Epithelial cell of prostate (primary cell): ENCODE data around the gene YKT6.

Experiments used
- DNase-seq: peaks from one replicate; pipeline ENCODE4 v3.0.0-alpha.2; 2011; ENCODE audit warnings: low read depth, low spot score
- H3K27ac ChIP-seq: fragments of 450-650 bp; 2 replicates; pipeline ENCODE4 v1.5.1; 2017; ENCODE audit warnings: mild to moderate bottlenecking

Gene YKT6

GRCh38 chr7:44216521-44217222 lies 15.9 kb downstream of the YKT6 start:
- DNase-seq: no peak
- H3K27ac ChIP-seq: no peak overlapping the region

GRCh38 chr7:44217223-44217714 lies 16.5 kb downstream of the YKT6 start:
- no peak for DNase-seq
- H3K27ac ChIP-seq: no peak overlapping the region

DNA sequence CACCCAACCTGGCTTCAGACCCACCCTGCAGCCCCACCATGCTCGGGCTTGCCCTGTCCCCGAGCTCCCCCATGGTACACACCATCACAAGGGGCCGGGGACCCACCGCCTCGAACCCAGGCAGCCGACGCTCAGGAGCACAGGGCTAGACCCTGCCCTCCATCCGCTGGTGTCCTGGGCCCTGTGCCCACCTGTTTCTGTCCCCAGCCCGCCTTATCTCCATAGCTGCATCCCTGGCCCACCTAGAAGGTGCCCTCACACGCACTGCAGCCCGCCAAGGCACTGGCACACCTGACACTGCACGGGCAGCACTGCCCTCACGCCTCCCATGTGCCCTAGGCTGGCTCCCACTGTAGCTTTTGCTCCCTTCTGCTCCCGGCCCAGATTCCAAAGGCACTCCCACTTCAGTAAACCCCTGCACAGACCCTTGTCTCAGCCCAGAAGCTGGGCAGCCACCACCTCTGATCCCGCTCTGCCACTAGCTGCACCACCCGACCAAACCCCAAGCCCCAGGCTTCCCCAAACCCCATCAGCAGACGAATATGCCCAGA lies 17.1 kb downstream of the YKT6 start:
- no peak overlapping the region for H3K27ac ChIP-seq
- DNase-seq: no peak

DNA sequence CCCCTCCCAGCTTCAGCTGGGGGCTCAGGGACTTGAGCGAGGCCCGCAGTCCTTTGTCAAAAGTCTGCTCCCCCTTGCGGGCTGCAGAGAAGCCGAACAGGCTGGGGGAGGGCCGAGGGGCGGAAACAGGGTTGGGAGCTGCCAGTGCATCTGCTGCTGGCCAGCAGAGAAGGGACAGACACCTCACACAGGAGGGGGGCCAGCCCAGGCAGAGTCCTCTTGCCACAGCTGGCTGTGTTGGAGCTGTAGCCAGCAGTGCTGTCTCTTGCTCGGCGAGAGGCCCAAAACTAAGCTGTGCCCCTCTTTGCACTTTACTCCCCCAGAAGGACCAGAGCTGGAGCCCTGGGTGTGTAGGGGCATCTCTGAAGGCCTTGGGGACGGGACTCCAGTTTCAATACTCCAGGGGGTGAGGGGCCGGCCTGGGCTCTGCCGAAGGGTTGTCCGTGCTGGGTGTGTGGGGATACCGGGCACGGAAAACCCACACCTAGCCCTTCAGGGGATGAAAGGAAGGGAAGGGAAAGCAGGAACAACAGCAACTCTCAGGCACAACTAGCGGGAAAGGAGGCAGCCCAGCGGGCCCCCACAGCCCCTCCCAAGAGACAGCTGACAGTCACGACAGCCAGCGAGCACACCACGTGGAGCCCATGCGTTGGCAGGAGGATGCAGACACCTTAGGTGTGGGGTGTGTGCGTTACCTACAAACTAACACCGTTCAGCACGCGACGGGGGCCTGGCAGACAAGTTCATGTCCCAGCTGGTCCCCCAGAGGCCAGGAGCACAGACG lies 17.8 kb downstream of the YKT6 start:
- DNase-seq: no peak
- no peak overlapping the region for H3K27ac ChIP-seq

DNA sequence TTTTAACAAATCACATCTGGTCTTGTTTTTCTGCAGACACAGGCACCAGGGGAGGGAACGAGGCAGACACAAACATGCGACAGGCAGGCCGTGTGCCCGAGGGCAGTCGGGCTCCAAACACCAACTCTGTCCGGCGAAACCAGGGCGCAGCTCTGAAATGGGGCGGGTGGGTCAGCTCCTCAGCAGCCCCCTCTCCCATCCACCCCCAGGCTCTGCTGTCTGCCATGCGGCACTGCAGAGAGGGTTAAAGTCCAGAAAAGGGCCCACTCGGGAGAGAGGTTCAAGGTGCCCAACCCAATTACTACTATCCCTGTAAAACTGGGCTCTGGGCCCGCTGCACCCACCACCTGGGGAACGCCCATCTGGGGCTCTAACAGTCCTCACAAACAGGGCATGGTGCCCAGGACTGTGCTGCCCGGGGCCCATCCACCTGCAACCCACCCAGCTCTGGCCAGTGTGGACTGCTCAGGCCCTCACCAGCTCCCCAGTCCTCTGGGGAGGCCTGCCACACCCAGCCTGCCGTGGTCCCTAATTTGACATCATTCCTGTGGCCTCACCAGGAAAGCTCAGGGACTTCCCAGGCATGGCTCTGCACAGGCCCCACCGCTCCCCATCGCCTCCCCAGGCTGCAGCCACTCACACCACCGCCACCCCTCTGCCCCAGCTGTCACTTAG lies 18.7 kb downstream of the YKT6 start:
- no peak for DNase-seq
- H3K27ac ChIP-seq: no peak overlapping the region

DNA sequence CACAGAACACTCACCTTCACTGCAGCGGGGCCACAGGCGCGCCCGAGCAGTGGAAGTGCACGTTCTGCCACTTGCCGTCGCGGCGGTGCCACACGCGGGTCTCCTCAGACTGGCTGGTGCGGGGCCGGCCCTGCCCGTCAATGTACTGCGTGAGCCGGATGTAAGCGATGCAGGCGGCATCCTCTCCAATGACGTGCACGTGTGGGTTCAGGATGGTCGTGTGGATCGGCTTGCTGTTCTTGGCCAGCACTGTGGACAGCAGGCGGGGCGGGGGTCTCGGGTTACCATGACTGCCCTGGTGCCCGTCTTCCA lies 19.2 kb downstream of the YKT6 start:
- no peak overlapping the region for H3K27ac ChIP-seq
- DNase-seq: no peak

GRCh38 chr7:44220358-44221112 lies 19.8 kb downstream of the YKT6 start:
- H3K27ac ChIP-seq: no peak overlapping the region
- no peak for DNase-seq

- DNase-seq: no peak
- H3K27ac ChIP-seq: no peak overlapping the region
These were observed 20.5 kb downstream of the YKT6 start for GRCh38 chr7:44221231-44221791.

DNA sequence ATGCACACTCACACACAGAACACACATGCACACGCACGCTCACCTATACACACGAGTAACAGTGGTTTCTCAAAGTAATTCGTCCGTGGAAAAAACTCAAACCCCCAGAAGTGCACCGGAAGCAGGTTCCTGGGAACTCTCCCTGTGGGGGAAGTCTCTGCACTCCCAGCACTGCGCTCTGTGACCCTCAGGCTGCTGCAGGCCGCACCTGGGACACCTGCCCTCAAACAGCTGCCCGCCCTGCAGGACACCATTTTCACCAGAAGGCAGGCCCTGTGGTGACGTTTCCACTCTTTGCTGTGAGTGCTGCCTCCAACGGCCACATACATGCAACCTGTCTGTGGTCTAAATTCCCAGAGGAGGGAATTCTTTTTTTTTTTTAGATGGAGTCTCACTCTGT lies 21.3 kb downstream of the YKT6 start:
- H3K27ac ChIP-seq: no peak overlapping the region
- no peak for DNase-seq

GRCh38 chr7:44222776-44223261 lies 22.0 kb downstream of the YKT6 start:
- H3K27ac ChIP-seq: no peak overlapping the region
- no peak for DNase-seq

GRCh38 chr7:44223362-44224079 lies 22.7 kb downstream of the YKT6 start:
- no peak overlapping the region for H3K27ac ChIP-seq
- DNase-seq: no peak

GRCh38 chr7:44224080-44224973 lies 23.5 kb downstream of the YKT6 start:
- DNase-seq: no peak
- no peak overlapping the region for H3K27ac ChIP-seq

DNA sequence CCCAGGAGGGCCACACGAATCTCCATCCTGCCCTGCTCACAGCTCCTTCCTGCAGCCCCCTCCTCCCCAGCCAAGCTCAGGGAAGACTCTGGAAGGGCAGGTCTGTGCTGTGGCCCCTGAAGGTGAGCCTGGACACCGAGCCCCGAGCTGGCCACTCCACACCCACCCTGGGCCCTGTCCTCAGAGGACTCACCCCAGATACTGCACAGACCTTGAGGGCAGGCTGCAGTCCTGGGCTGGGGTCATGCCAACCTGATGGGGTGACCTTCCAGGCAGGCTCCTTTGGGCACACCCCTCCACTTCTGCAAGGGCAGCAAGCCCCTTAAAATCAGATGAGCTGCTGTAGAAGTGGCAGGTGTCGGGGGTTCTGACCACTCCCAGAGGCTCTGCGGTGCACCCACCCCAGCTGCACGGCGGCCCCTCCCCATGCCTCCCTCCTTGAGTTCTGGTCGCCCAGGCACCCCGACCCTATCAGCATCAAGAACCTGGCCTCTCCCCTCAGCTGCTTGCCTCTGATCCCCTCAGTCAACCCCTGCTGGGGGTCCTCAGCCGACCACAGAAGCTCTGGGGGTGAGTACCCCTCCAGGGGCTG lies 24.3 kb downstream of the YKT6 start:
- H3K27ac ChIP-seq: no peak overlapping the region
- DNase-seq: no peak

DNA sequence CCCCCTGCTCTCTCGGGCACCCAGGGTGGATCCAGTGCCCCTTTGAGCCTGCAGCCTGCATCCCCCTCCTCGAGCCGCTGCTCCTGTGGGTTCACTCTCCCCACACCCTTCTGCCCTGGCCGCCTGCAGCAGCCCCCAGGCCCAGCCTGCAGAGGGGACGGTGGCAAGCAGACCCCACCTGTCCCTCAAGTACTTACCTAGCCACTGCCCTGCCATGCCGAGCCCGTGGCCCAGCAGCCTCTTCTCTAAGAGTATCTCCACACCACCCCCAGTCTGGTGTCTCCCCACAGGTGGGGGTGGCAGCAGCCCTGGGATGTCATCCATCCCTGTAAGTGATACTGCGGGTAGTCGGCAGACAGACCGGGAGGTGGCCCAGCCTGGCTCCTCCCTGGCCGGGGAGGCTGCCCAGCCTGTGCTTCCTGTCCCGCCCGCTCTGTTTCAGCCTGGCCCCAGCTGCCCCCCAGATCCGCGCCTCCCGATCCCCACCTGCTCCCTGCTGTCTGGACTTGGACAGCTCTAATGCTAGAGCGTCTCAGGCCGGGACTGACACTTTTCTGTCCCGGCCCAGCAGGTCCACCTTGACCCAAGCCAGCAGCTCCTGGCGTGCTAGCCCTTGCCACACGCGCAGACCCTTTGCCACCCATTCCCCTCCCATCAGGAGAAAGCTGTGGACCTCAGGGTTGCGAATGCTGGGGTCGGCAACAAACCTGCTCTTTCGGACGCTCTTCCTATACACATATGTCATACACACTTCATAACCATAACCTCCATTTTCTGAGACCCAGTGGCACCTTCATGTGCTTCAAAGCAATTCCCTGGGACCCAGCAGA lies 25.0 kb downstream of the YKT6 start:
- no peak for DNase-seq
- no peak overlapping the region for H3K27ac ChIP-seq

DNA sequence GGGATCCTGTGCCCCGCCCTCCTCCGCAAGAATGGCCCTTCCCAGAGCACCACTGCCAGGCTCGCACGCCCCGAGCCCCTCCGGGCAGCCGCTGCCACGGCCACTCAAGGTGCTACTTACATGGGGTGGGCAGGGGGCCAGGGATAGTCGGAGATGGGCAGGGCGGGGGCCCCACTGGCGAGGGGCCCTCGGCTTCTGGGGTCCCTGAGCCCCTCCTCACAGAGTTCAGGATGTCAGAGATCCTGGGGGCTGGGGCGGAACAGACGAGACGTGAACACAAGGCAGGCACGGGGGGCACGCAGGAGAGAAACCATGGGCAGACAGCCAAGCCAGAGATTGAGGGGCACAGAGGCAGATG lies 25.6 kb downstream of the YKT6 start:
- DNase-seq: no peak
- no peak overlapping the region for H3K27ac ChIP-seq

DNA sequence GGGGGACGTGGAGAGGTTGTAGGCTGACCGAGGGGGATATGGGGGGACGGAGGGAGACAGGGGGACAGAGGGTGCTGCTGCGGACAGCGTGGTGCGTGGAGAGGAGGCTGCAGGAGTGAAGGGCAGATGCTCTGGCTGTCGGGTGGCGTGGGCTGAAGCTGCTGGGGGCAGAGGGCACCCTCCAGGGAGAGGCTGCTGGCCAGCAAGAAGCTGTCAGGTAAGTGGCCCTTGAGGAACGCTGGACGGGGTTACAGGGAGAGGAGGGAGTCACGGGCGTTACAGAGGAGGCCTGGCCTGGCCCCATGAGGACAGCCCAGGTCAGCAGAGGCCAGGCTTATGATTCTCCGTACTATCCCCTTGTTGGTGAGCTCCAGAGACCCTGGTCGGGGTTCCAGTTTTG lies 27.1 kb downstream of the YKT6 start:
- no peak for DNase-seq
- H3K27ac ChIP-seq: no peak overlapping the region
